ENCODE data around the gene TMEM81.

GRCh38 chr1:205068001-205068400 is 16.3 kb downstream of the TMEM81 start:
- no peak for TF ChIP-seq CTCF (IDR thresholded peaks at IDR 0.05; ENCODE audit: low read depth, low read length, missing input control)
- TF ChIP-seq MAX (IDR thresholded peaks at IDR 0.05), result no peak
- TF ChIP-seq RAD21 (IDR thresholded peaks at IDR 0.05), result no peak
- no peak for TF ChIP-seq FOXA1 (IDR thresholded peaks at IDR 0.05)
